ENCODE results near the gene INTS2.
"Not testable (repeated sequence)": the region's sequence is repeated elsewhere in the genome, so short reads cannot be mapped to it uniquely, and the experiment has no call there.

The INTS2 gene

GRCh38 chr17:61828694-61829093 lies 99.1 kb downstream of the INTS2 start:
- no peak for TF ChIP-seq CTCF (IDR thresholded peaks at IDR 0.05; ENCODE audit: borderline replicate concordance, insufficient read depth, low read depth, low read length)
- H3K4me3 ChIP-seq (ENCODE audit: low read depth, low read length): no peak overlapping the region

GRCh38 chr17:61827649-61828395 lies 100.0 kb downstream of the INTS2 start:
- TF ChIP-seq CTCF (IDR thresholded peaks at IDR 0.05; ENCODE audit: borderline replicate concordance, insufficient read depth, low read depth, low read length): no peak
- no peak overlapping the region for H3K4me3 ChIP-seq (ENCODE audit: low read depth, low read length)

GRCh38 chr17:61826866-61827265 lies 100.9 kb downstream of the INTS2 start:
- H3K4me3 ChIP-seq (ENCODE audit: low read depth, low read length): not testable (repeated sequence)

GRCh38 chr17:61826198-61826597 lies 101.6 kb downstream of the INTS2 start:
- H3K4me3 ChIP-seq (ENCODE audit: low read depth, low read length): not testable (repeated sequence)

- no peak for TF ChIP-seq CTCF (IDR thresholded peaks at IDR 0.05; ENCODE audit: borderline replicate concordance, insufficient read depth, low read depth, low read length)
- H3K4me3 ChIP-seq (ENCODE audit: low read depth, low read length): no peak overlapping the region
Measured at GRCh38 chr17:61825448-61826137, 102.2 kb downstream of the INTS2 start.

GRCh38 chr17:61822326-61823285 lies 105.2 kb downstream of the INTS2 start:
- no peak for TF ChIP-seq CTCF (IDR thresholded peaks at IDR 0.05; ENCODE audit: borderline replicate concordance, insufficient read depth, low read depth, low read length)
- no peak overlapping the region for H3K4me3 ChIP-seq (ENCODE audit: low read depth, low read length)

- TF ChIP-seq CTCF (IDR thresholded peaks at IDR 0.05; ENCODE audit: borderline replicate concordance, insufficient read depth, low read depth, low read length): no peak
- H3K4me3 ChIP-seq (ENCODE audit: low read depth, low read length): no peak overlapping the region
Measured at GRCh38 chr17:61821655-61822054, 106.1 kb downstream of the INTS2 start.

- H3K4me3 ChIP-seq (ENCODE audit: low read depth, low read length): not testable (repeated sequence)
Measured at GRCh38 chr17:61819265-61819664, 108.5 kb downstream of the INTS2 start.
